ENCODE measurements around the gene GPD1.
"Not testable (repeated sequence)": the region's sequence is repeated elsewhere in the genome, so short reads cannot be mapped to it uniquely, and the experiment has no call there.

GPD1 gene

GRCh38 chr12:50073206-50073605 lies 30.6 kb upstream of the GPD1 start:
- no peak for DNase-seq (ENCODE audit: low read depth in 2 of 3, low spot score in 2 of 3)

GRCh38 chr12:50073712-50074111 lies 30.1 kb upstream of the GPD1 start:
- DNase-seq (ENCODE audit: low read depth in 2 of 3, low spot score in 2 of 3) = no peak

- peak; percentile 46 to 75 (median 51) for DNase-seq (ENCODE audit: low read depth in 2 of 3, low spot score in 2 of 3)
Observed at GRCh38 chr12:50074936-50075807, 28.6 kb upstream of the GPD1 start.

GRCh38 chr12:50075808-50076170 lies 28.0 kb upstream of the GPD1 start:
- DNase-seq (ENCODE audit: low read depth in 2 of 3, low spot score in 2 of 3) = no peak

- no peak for DNase-seq (ENCODE audit: low read depth in 2 of 3, low spot score in 2 of 3)
Observed at GRCh38 chr12:50077099-50077498, 26.7 kb upstream of the GPD1 start.

- DNase-seq (ENCODE audit: low read depth in 2 of 3, low spot score in 2 of 3) = no peak
Observed at GRCh38 chr12:50078281-50078680, 25.5 kb upstream of the GPD1 start.

- DNase-seq (ENCODE audit: low read depth in 2 of 3, low spot score in 2 of 3) = no peak
Observed at GRCh38 chr12:50079771-50080170, 24.0 kb upstream of the GPD1 start.

GRCh38 chr12:50081096-50081808 lies 22.6 kb upstream of the GPD1 start:
- DNase-seq (ENCODE audit: low read depth in 2 of 3, low spot score in 2 of 3) = no peak

- no peak for DNase-seq (ENCODE audit: low read depth in 2 of 3, low spot score in 2 of 3)
Observed at GRCh38 chr12:50082644-50083043, 21.2 kb upstream of the GPD1 start.

- DNase-seq (ENCODE audit: low read depth in 2 of 3, low spot score in 2 of 3) = no peak
Observed at GRCh38 chr12:50083301-50083700, 20.5 kb upstream of the GPD1 start.

GRCh38 chr12:50084409-50084774 lies 19.4 kb upstream of the GPD1 start:
- not testable (repeated sequence) for DNase-seq (ENCODE audit: low read depth in 2 of 3, low spot score in 2 of 3)

GRCh38 chr12:50084775-50085614 lies 18.8 kb upstream of the GPD1 start, which contains the start of gene SMARCD1:
SMARCD1 (plus strand) TSS chr12:50085342; CDS start chr12:50085370, 28 bp downstream.
- DNase-seq (ENCODE audit: low read depth in 2 of 3, low spot score in 2 of 3) = peak; percentile 60 to 74 (median 65)

GRCh38 chr12:50085615-50086072 lies 18.2 kb upstream of the GPD1 start:
- no peak for DNase-seq (ENCODE audit: low read depth in 2 of 3, low spot score in 2 of 3)

- DNase-seq (ENCODE audit: low read depth in 2 of 3, low spot score in 2 of 3) = no peak
Observed at GRCh38 chr12:50086148-50086547, 17.7 kb upstream of the GPD1 start.

GRCh38 chr12:50087151-50087550 lies 16.7 kb upstream of the GPD1 start:
- DNase-seq (ENCODE audit: low read depth in 2 of 3, low spot score in 2 of 3) = no peak

- DNase-seq (ENCODE audit: low read depth in 2 of 3, low spot score in 2 of 3) = no peak
Observed at GRCh38 chr12:50087995-50088394, 15.8 kb upstream of the GPD1 start.

GRCh38 chr12:50088577-50089335 lies 15.1 kb upstream of the GPD1 start:
- no peak for DNase-seq (ENCODE audit: low read depth in 2 of 3, low spot score in 2 of 3)

- DNase-seq (ENCODE audit: low read depth in 2 of 3, low spot score in 2 of 3) = no peak
Observed at GRCh38 chr12:50089730-50090129, 14.1 kb upstream of the GPD1 start.

- no peak for DNase-seq (ENCODE audit: low read depth in 2 of 3, low spot score in 2 of 3)
Observed at GRCh38 chr12:50090391-50090790, 13.4 kb upstream of the GPD1 start.

- no peak for DNase-seq (ENCODE audit: low read depth in 2 of 3, low spot score in 2 of 3)
Observed at GRCh38 chr12:50097952-50098351, 5.9 kb upstream of the GPD1 start.
